ENCODE measurements around the gene GATA6.

The GATA6 gene

GRCh38 chr18:22230471-22230945, 61.1 kb downstream of the GATA6 start:
- H3K4me3 ChIP-seq (replicated peaks in 1 of 2; ENCODE audit: low read depth in 2 of 2, low read length in 2 of 2): no peak overlapping the region
- TF ChIP-seq CTCF (IDR thresholded peaks at IDR 0.05; ENCODE audit: low read depth, low read length): no peak
- DNase-seq (ENCODE audit: low read depth in 2 of 2): peak; percentile 68 to 84

GRCh38 chr18:22233266-22233665, 63.9 kb downstream of the GATA6 start:
- TF ChIP-seq CTCF (IDR thresholded peaks at IDR 0.05; ENCODE audit: low read depth, low read length): no peak
- no peak overlapping the region for H3K4me3 ChIP-seq (replicated peaks in 1 of 2; ENCODE audit: low read depth in 2 of 2, low read length in 2 of 2)
- DNase-seq (ENCODE audit: low read depth in 2 of 2): no peak

GRCh38 chr18:22238036-22238435, 68.6 kb downstream of the GATA6 start:
- no peak for TF ChIP-seq CTCF (IDR thresholded peaks at IDR 0.05; ENCODE audit: low read depth, low read length)
- no peak for DNase-seq (ENCODE audit: low read depth in 2 of 2)
- no peak overlapping the region for H3K4me3 ChIP-seq (replicated peaks in 1 of 2; ENCODE audit: low read depth in 2 of 2, low read length in 2 of 2)

GRCh38 chr18:22238681-22239080, 69.3 kb downstream of the GATA6 start:
- no peak for DNase-seq (ENCODE audit: low read depth in 2 of 2)
- TF ChIP-seq CTCF (IDR thresholded peaks at IDR 0.05; ENCODE audit: low read depth, low read length): no peak
- H3K4me3 ChIP-seq (replicated peaks in 1 of 2; ENCODE audit: low read depth in 2 of 2, low read length in 2 of 2): no peak overlapping the region

- no peak for DNase-seq (ENCODE audit: low read depth in 2 of 2)
- no peak overlapping the region for H3K4me3 ChIP-seq (replicated peaks in 1 of 2; ENCODE audit: low read depth in 2 of 2, low read length in 2 of 2)
- TF ChIP-seq CTCF (IDR thresholded peaks at IDR 0.05; ENCODE audit: low read depth, low read length): no peak
These were observed 72.6 kb downstream of the GATA6 start for GRCh38 chr18:22241921-22242361.

- H3K4me3 ChIP-seq (replicated peaks in 1 of 2; ENCODE audit: low read depth in 2 of 2, low read length in 2 of 2): no peak overlapping the region
- no peak for TF ChIP-seq CTCF (IDR thresholded peaks at IDR 0.05; ENCODE audit: low read depth, low read length)
- DNase-seq (ENCODE audit: low read depth in 2 of 2): no peak
These were observed 74.1 kb downstream of the GATA6 start for GRCh38 chr18:22243513-22243912.

GRCh38 chr18:22250026-22250425, 80.6 kb downstream of the GATA6 start:
- no peak for DNase-seq (ENCODE audit: low read depth in 2 of 2)
- H3K4me3 ChIP-seq (replicated peaks in 1 of 2; ENCODE audit: low read depth in 2 of 2, low read length in 2 of 2): no peak overlapping the region
- no peak for TF ChIP-seq CTCF (IDR thresholded peaks at IDR 0.05; ENCODE audit: low read depth, low read length)
